K562 (cell line): ENCODE data around the gene HMG20B. TPM values are rescaled to one million over a fixed set of nuclear protein-coding genes. Genes with fewer than 3 reads are reported as not detected.

ENCODE experiments used
- CHAMP1 ChIP-seq: fragments of 450-650 bp; IDR thresholded peaks from 2 replicates; pipeline ENCODE4 v1.6.1; 2016; ENCODE audit warnings: mild to moderate bottlenecking
- DDX20 ChIP-seq: fragments of 450-650 bp; IDR thresholded peaks from 2 replicates; pipeline ENCODE4 v1.6.1; 2016; ENCODE audit warnings: missing genetic modification characterization, low read depth, mild to moderate bottlenecking, missing compliant biosample characterization, moderate library complexity
- DPF2 ChIP-seq: fragments of 450-650 bp; IDR thresholded peaks from 2 replicates; pipeline ENCODE4 v1.6.1; 2016
- FOSL1 ChIP-seq: fragments of 200-800 bp; sonication (Bioruptor generic); conservative IDR thresholded peaks from 2 replicates; pipeline ENCODE4 v1.6.1; 2016; ENCODE audit warnings: missing genetic modification characterization, missing compliant biosample characterization
- GABPA ChIP-seq: fragments of 200-800 bp; sonication (Bioruptor generic); conservative IDR thresholded peaks from 2 replicates; pipeline ENCODE4 v1.6.1; 2016; ENCODE audit warnings: low read depth, missing genetic modification characterization, missing compliant biosample characterization
- GTF2A2 ChIP-seq: IDR thresholded peaks from 2 replicates; pipeline ENCODE4 v1.6.1; 2016; ENCODE audit warnings: mild to moderate bottlenecking, missing genetic modification characterization, missing compliant biosample characterization
- HSF4 ChIP-seq: fragments of 250-450 bp; sonication (Bioruptor Pico); IDR thresholded peaks from 2 replicates; pipeline ENCODE4 v2.1.2; 2022; ENCODE audit warnings: mild to moderate bottlenecking, moderate library complexity, borderline replicate concordance
- MAFK ChIP-seq: IDR thresholded peaks from 2 replicates; pipeline ENCODE4 v1.6.1; 2011; ENCODE audit warnings: low read length, improper control_type of control experiment
- MTF1 ChIP-seq: fragments of 250-450 bp; sonication (Bioruptor Pico); IDR thresholded peaks from 2 replicates; pipeline ENCODE4 v1.9.0; 2021; ENCODE audit warnings: moderate library complexity, mild to moderate bottlenecking, inconsistent platforms, borderline replicate concordance
- MYBL2 ChIP-seq, 2 experiments: fragments of 450-650 bp in 1 of 2; sonication (generic) in 1 of 2; formaldehyde crosslinking in 1 of 2; IDR thresholded peaks; 2 replicates each; pipeline versions ENCODE4 v1.6.1 to v1.8.1; 2017 to 2022; ENCODE audit warnings: borderline replicate concordance in 1 of 2, inconsistent platforms in 1 of 2, low read depth in 1 of 2, mild to moderate bottlenecking in 1 of 2, missing genetic modification reagents in 1 of 2, moderate library complexity in 1 of 2
- NFXL1 ChIP-seq: fragments of 450-650 bp; formaldehyde crosslinking; IDR thresholded peaks from 2 replicates; pipeline ENCODE4 v1.4.0; 2021; ENCODE audit warnings: mild to moderate bottlenecking
- PHF8 ChIP-seq: fragments of 200-600 bp; sonication (generic); IDR thresholded peaks from 2 replicates; pipeline ENCODE4 v1.6.1; 2012; ENCODE audit warnings: mixed run types, mild to moderate bottlenecking, inconsistent platforms, low read length, moderate library complexity, borderline replicate concordance
- RBM14 ChIP-seq: fragments of 200-400 bp; formaldehyde crosslinking; IDR thresholded peaks from 2 replicates; pipeline ENCODE4 v1.6.1; 2018; ENCODE audit warnings: low read depth, mild to moderate bottlenecking, low read length, moderate library complexity, borderline replicate concordance; ENCODE audit not compliant: insufficient read depth
- SAFB2 ChIP-seq: fragments of 200-400 bp; formaldehyde crosslinking; IDR thresholded peaks from 2 replicates; pipeline ENCODE4 v1.6.1; 2018; ENCODE audit warnings: borderline replicate concordance, low read length, low read depth, moderate library complexity; ENCODE audit not compliant: severe bottlenecking
- SAP30 ChIP-seq: fragments of 200-600 bp; sonication (generic); IDR thresholded peaks from 2 replicates; pipeline ENCODE4 v1.6.1; 2012; ENCODE audit warnings: borderline replicate concordance, low read depth, mild to moderate bottlenecking, moderate library complexity, low read length, control low read depth, inconsistent platforms; ENCODE audit not compliant: insufficient read depth, poor library complexity, severe bottlenecking
- TCF7 ChIP-seq: sonication (generic); IDR thresholded peaks from 2 replicates; pipeline ENCODE4 v1.6.1; 2016; ENCODE audit warnings: antibody characterized with exemption, borderline replicate concordance
- ZBTB1 ChIP-seq: sonication (generic); formaldehyde crosslinking; IDR thresholded peaks from 2 replicates; pipeline ENCODE4 v1.8.1; 2023; ENCODE audit warnings: missing genetic modification reagents, low read depth, mild to moderate bottlenecking, borderline replicate concordance
- ZFX ChIP-seq: sonication (generic); formaldehyde crosslinking; IDR thresholded peaks from 2 replicates; pipeline ENCODE4 v1.8.0; 2022; ENCODE audit warnings: mild to moderate bottlenecking, missing genetic modification reagents, moderate library complexity
- ZNF121 ChIP-seq: sonication (generic); formaldehyde crosslinking; conservative IDR thresholded peaks from 2 replicates; pipeline ENCODE4 v1.8.0; 2022; ENCODE audit warnings: missing genetic modification reagents
- ZNF133 ChIP-seq: fragments of 250-450 bp; sonication (Bioruptor Pico); IDR thresholded peaks from 2 replicates; pipeline ENCODE4 v1.4.0; 2020; ENCODE audit warnings: mild to moderate bottlenecking
- polyA plus RNA-seq, 8 experiments: library from polyadenylated mRNA; depleted of rRNA in 4 of 8; stranded (reverse) in 5 of 8; unstranded in 3 of 8; fragments of >200 nt; fragmentation: Nextera tagmentation in 2 of 8; fragmentation: Illumina TruSeq in 1 of 8; extraction: Ambion mirVana in 2 of 8; extraction: Trizol in 1 of 8; gene quantifications; 2 replicates each; pipeline versions ENCODE4 v1.2.1 to v1.2.3, GENCODE V29; 2011 to 2014; ENCODE audit warnings: inconsistent platforms in 1 of 8, missing spikeins in 1 of 8
- total RNA-seq, 7 experiments: library from RNA; depleted of rRNA in 6 of 7; stranded (reverse); fragments of >200 nt in 6 of 7; fragmentation: Illumina TruSeq in 2 of 7; extraction: Trizol in 2 of 7; gene quantifications; 2 replicates each; pipeline versions ENCODE4 v1.2.1 to v1.2.3, GENCODE V29; 2011 to 2021; ENCODE audit warnings: low replicate concordance in 1 of 7
- TF ChIP-seq, protein P1 (sequence below), 2 experiments: fragments of 450-650 bp; IDR thresholded peaks; 2 replicates each; pipeline ENCODE4 v1.6.1; 2016
- TF ChIP-seq, protein P2 (sequence below): fragments of 250-450 bp; sonication (Bioruptor Pico); IDR thresholded peaks from 2 replicates; pipeline ENCODE4 v1.8.0; 2022; ENCODE audit warnings: inconsistent platforms

The HMG20B gene
- total and polyA plus RNA-seq, 9 of the 15 experiments (the other 6 are each of a cell fraction or from before 2014, with no cell fraction given), result 0.35 to 172 (median 38.6) TPM

- TF ChIP-seq GABPA, result no peak
- TF ChIP-seq HSF4, result no peak
- TF ChIP-seq, protein P1, sequence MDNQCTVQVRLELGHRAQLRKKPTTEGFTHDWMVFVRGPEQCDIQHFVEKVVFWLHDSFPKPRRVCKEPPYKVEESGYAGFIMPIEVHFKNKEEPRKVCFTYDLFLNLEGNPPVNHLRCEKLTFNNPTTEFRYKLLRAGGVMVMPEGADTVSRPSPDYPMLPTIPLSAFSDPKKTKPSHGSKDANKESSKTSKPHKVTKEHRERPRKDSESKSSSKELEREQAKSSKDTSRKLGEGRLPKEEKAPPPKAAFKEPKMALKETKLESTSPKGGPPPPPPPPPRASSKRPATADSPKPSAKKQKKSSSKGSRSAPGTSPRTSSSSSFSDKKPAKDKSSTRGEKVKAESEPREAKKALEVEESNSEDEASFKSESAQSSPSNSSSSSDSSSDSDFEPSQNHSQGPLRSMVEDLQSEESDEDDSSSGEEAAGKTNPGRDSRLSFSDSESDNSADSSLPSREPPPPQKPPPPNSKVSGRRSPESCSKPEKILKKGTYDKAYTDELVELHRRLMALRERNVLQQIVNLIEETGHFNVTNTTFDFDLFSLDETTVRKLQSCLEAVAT (IDR thresholded peaks at IDR 0.05), result no peak
- no peak for TF ChIP-seq TCF7
- TF ChIP-seq CHAMP1, result no peak
- TF ChIP-seq ZBTB1 (CRISPR knock-in tag), result no peak
- TF ChIP-seq FOSL1 (tag), result no peak
- TF ChIP-seq, protein P2, sequence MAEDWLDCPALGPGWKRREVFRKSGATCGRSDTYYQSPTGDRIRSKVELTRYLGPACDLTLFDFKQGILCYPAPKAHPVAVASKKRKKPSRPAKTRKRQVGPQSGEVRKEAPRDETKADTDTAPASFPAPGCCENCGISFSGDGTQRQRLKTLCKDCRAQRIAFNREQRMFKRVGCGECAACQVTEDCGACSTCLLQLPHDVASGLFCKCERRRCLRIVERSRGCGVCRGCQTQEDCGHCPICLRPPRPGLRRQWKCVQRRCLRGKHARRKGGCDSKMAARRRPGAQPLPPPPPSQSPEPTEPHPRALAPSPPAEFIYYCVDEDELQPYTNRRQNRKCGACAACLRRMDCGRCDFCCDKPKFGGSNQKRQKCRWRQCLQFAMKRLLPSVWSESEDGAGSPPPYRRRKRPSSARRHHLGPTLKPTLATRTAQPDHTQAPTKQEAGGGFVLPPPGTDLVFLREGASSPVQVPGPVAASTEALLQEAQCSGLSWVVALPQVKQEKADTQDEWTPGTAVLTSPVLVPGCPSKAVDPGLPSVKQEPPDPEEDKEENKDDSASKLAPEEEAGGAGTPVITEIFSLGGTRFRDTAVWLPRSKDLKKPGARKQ (CRISPR knock-in tag), result no peak
- TF ChIP-seq PHF8, result no peak
- no peak for TF ChIP-seq ZNF133
- TF ChIP-seq GTF2A2 (tag), result no peak
- no peak for TF ChIP-seq RBM14
- TF ChIP-seq MAFK, result no peak
- no peak for TF ChIP-seq NFXL1 (CRISPR knock-in tag)
- TF ChIP-seq MYBL2 (IDR thresholded peaks at IDR 0.05; ENCODE audit: low read depth), result no peak
- TF ChIP-seq MYBL2 (CRISPR knock-in tag; IDR thresholded peaks at IDR 0.05; ENCODE audit: borderline replicate concordance), result no peak
- TF ChIP-seq ZNF121 (CRISPR knock-in tag), result no peak
- no peak for TF ChIP-seq MTF1
- no peak for TF ChIP-seq DPF2
- TF ChIP-seq SAFB2, result no peak
- no peak for TF ChIP-seq SAP30
- no peak; the same call in 1 of the 2 replicates for TF ChIP-seq ZFX (CRISPR knock-in tag)
- TF ChIP-seq DDX20, result no peak
Observed at GRCh38 chr19:3544742-3545668, 27.7 kb upstream of the HMG20B start (continued).
